HG03558 (cell line): ENCODE data around the gene LMCD1.

ENCODE experiments used
- ATAC-seq: cut with Tn5 transposase; IDR thresholded peaks from one replicate; pipeline ENCODE4 v1.9.1; 2021; ENCODE audit warnings: moderate number of reproducible peaks; ENCODE audit not compliant: unreplicated experiment; ENCODE audit errors: extremely low read depth

Gene LMCD1

DNA sequence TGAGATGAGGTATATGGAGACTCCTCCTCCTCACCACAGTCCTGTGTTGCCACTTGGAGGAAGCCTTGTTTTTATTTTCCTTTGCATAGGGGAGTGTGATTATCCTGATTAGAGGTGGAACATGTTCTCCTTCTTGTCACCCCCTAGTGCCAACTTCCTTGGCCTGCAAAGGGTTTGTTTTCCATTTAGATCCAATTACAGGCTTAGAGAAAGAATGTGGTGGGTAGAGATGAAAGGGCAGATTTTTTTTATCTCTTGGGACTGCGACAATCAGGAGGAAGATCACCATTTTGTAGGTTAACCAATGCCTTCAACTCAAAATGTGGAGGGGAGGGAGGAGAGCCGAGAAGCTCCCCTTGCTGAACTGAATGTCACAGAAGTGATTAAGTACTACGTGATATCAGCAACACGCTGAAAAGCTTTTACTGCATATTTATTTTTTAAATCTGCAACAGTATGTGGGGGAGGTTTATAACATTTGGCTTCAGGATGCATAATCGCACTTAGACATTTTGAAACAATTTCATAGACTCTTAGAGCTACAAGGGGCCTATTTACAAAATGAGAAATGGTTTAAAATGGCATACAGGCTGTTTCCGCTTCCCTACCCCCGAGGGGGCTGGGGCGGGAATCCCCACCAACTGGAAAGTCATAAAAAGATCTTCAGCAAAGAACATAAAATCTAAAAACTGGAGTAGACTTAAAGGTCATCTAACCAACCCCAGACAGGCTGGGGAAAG, 2.4 kb downstream of the LMCD1 start:
- ATAC-seq, result no peak

DNA sequence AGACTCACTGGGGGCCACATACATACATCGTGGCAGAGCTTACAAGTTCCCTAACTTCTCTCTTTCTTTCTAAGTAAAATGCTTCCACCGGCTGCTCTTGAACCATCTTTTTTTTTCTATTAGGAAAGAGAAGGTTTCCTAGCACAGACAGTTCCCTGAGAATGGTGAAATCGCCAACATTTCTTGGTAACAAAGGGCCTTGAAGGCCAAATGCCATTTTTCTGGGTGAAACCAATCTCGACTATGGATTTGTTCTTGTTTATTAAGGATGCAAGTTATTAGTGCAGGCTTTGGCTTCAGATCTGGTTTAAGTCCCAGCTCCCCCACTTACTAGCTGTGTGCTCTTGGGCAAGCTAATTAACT, 3.0 kb downstream of the LMCD1 start:
- no peak for ATAC-seq

DNA sequence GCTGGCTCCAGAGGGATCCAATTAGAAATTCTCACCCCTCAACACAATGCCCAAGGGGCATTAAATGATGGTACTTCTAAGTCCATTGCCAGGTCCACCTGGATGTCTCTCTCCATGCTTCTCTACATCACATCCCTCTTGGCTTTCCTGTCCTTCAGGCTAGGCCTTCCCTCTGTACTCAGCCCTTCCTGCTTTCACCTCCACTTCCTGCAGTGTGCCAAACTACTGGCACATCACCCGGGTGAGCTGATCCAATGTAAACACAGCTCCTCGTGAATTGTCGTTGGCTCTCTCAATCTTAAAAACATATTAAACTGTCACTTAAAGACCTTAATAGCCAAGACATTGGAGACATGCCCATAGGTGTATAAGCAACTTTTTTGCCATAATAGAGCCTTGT, 4.0 kb downstream of the LMCD1 start:
- ATAC-seq, result no peak

DNA sequence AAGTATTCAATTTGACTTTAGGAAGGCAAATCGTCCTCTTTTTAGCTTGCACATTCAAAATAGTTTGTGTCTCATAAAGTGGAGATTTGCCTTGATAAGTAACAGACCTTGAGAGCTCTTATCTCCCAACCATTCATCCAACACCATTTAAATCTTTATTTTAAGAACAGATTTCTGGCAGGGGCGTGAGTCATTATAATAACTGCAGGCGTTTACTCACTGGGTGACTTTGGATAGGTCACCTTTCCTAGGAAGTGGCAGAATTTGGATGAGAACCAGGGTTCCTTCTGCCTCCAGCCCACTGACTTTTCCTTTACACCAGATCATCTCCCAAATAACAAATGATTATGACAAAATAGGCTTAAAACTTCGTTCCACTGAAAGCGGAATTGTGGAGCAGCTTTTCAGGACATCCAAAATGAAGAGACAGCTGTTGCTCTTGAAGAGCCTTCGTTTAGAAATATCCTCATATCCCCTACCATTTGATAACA, 5.0 kb downstream of the LMCD1 start:
- ATAC-seq, result no peak

GRCh38 chr3:8507496-8507895, 5.9 kb downstream of the LMCD1 start:
- no peak for ATAC-seq

- ATAC-seq, result no peak
These were observed 8.3 kb downstream of the LMCD1 start for GRCh38 chr3:8509961-8510360.

- no peak for ATAC-seq
These were observed 10.6 kb downstream of the LMCD1 start for GRCh38 chr3:8512234-8512633.

DNA sequence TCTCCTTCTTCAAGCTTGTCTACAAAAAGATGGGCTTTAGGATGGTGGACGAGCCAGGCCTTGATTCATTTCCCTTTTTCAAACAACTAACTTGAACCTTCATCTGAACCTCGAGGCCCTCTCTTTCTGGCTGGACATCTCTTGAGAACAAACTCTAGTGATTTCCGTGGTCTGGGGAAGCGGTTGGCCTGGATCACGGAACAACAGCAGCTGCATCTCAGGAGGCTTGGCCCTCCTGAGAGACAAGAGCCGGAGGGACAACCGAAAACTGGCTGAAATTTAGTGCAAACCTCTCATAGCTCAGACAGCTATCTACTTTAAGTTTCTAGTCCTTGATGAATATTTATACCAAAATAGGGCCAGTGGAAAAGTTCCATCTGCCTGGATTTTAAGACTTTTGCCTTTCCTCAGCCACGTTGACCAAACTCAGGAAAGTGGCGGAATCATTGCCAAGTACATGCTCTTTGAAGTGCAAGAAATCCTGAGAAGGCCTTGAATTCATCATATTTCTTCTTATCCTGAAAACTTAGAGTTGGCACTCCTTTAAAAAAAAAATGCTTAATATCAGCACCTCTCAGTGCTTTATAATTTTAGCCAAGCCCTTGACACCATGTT, 14.5 kb downstream of the LMCD1 start:
- no peak for ATAC-seq

GRCh38 chr3:8516783-8517182, 15.2 kb downstream of the LMCD1 start:
- no peak for ATAC-seq

DNA sequence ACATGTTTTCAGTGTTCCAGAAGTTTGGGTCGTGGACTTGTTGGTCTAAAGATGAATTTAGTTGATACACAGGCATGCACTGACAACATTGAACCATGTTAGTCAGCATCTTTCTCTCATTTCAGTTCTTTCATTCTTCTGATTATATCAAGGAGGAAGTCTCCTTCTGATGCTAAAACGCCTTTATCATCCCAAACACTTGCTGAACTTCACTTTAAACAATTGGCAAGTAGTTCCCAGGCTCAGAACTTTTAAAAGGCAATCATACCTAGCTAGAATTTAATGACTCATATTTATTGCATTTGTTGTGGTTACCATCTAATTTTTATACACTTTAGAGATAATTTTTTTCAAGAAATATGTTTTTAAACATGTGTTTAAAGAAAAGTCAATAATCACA, 15.9 kb downstream of the LMCD1 start:
- ATAC-seq, result no peak

DNA sequence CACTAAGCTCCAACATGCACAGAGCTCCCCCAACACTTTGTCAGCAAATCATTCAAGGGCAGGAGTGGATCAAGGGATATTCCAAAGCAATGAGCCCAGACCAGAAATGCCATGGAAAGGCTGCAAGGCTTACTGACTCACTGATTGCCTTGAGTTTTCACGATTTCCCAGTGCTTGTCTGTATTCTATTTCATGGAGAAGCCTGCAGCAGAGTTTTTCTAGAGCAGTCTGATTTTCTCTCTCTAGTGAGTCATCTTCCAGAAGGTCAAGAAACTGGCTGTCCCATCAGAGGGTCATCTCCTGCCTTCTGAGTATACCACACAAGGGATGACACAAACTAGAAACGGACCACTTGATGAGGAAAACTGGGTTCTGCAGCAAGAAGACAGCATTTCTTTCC, 16.5 kb downstream of the LMCD1 start:
- ATAC-seq, result no peak

GRCh38 chr3:8519156-8519555, 17.5 kb downstream of the LMCD1 start:
- no peak for ATAC-seq

DNA sequence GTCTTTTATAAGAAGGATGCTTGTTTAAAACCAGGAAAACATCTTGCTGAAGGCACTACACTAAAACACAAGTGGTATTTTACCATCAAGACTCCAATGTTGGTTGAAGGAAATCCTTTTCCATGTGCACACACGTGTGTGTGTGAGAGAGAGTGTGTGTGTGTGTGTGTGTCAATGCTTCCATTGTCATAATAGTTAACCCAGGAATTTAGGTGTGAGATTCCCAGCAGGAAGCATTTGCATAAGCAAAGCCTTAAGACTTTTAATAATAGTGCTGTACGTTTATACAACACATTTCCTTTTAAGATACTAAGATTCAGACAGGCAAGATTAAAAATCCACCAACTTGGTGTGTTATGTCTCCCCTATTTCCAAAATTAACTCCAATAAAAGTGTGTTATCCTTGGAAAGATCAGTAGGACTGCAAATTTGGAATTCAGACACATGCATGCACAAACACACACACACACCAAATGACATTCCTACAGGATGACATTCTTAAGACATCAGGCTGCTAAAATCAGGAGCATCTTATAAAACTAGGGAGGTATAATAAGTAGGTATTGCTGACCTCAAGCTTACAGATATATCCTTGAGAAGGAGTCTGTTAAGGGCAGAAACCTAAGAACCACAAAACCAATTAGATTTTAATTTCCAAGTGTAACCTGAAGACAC, 18.3 kb downstream of the LMCD1 start:
- ATAC-seq, result no peak

GRCh38 chr3:8520816-8521403, 19.3 kb downstream of the LMCD1 start:
- ATAC-seq, result no peak

- ATAC-seq, result no peak
These were observed 21.4 kb downstream of the LMCD1 start for GRCh38 chr3:8523041-8523440.

GRCh38 chr3:8524249-8524648, 22.6 kb downstream of the LMCD1 start:
- ATAC-seq, result no peak

- no peak for ATAC-seq
These were observed 23.2 kb downstream of the LMCD1 start for GRCh38 chr3:8524656-8525399.

DNA sequence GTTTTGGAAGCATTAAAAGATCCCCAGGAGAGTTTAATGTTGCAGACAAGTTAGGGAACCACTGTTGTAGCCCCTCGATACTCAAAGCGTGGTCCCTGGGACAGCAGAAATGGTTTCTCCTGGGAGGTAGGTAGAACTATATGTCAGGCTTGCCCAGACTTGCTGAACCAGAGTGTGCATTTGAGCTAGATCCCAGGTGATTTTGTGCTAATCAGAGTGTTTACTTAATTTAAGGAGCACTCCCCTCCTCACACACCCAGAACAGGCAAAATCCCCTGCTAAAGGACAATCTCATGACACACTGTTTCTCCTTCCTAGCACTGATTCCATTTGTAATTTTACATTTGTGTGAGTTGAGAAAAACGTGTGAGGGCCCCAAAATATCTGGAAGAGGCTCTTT, 24.3 kb downstream of the LMCD1 start:
- no peak for ATAC-seq

GRCh38 chr3:8529181-8529637, 27.6 kb downstream of the LMCD1 start:
- no peak for ATAC-seq

DNA sequence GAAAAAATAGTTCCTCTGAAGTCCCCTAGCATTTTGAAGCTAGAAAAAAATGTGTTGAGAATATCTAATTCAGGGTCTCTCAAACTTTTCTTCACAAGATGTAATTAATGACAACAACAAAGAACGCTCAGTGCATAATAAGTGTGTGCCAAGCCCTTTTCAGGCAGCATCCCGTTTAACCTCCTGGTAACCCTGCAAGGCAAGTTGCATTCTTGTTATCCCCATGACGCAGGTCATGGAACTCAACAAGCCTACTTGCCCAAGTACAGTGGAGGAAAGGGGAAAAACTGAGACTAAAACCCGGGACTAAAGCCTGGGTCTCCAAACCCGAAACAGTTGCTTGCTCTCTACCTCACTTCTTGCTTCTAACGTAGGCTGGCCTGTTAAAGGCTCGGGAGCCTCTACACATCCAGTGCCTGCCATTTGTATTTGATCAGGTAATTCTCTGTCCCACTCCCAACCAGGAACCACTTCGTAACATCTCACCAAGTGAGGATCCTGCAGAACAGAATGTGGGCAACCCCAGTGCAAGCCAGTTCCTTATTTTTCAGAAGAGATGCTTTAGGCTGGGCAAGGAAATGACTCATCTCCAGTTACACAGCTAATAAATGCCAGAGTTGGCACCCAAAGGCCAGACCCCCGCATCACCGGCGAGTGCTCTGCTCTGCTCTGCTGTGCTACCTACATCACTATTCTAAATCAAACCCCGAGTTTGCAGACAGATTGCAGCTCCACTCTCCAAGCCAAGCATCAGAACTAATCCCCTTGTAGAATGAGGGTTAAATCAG, 28.3 kb downstream of the LMCD1 start:
- no peak for ATAC-seq
